HEK293 (cell line): Measurements from ENCODE around the gene SZT2.

Experiments used
- GLIS2 ChIP-seq: fragments of 450-650 bp; formaldehyde crosslinking; IDR thresholded peaks from 2 replicates; pipeline ENCODE4 v1.5.1; 2016; ENCODE audit warnings: missing biosample characterization, missing genetic modification characterization
- HOXC10 ChIP-seq: sonication (generic); formaldehyde crosslinking; IDR thresholded peaks from 2 replicates; pipeline ENCODE4 v1.8.1; 2023; ENCODE audit warnings: mild to moderate bottlenecking, missing genetic modification reagents
- YY1 ChIP-seq: fragments of 450-650 bp; formaldehyde crosslinking; IDR thresholded peaks from 2 replicates; pipeline ENCODE4 v1.5.1; 2018; ENCODE audit warnings: missing biosample characterization, missing genetic modification characterization
- ZBTB21 ChIP-seq: fragments of 450-650 bp; formaldehyde crosslinking; IDR thresholded peaks from 2 replicates; pipeline ENCODE4 v1.5.1; 2017; ENCODE audit warnings: missing biosample characterization, missing genetic modification characterization
- ZFP41 ChIP-seq: fragments of 450-650 bp; formaldehyde crosslinking; IDR thresholded peaks from 2 replicates; pipeline ENCODE4 v1.5.1; 2016; ENCODE audit warnings: missing biosample characterization, missing genetic modification characterization, borderline replicate concordance
- ZNF112 ChIP-seq: fragments of 450-650 bp; formaldehyde crosslinking; IDR thresholded peaks from 2 replicates; pipeline ENCODE4 v1.5.0; 2017; ENCODE audit warnings: missing biosample characterization, missing genetic modification characterization
- ZNF114 ChIP-seq: fragments of 450-650 bp; formaldehyde crosslinking; IDR thresholded peaks from 2 replicates; pipeline ENCODE4 v1.5.0; 2017; ENCODE audit warnings: missing biosample characterization, missing genetic modification characterization
- ZNF132 ChIP-seq: fragments of 450-650 bp; formaldehyde crosslinking; IDR thresholded peaks from 2 replicates; pipeline ENCODE4 v1.5.1; 2017; ENCODE audit warnings: missing biosample characterization, missing genetic modification characterization, borderline replicate concordance
- ZNF140 ChIP-seq: fragments of 450-650 bp; formaldehyde crosslinking; IDR thresholded peaks from 2 replicates; pipeline ENCODE4 v1.5.1; 2016; ENCODE audit warnings: missing biosample characterization, missing genetic modification characterization
- ZNF169 ChIP-seq: fragments of 450-650 bp; formaldehyde crosslinking; IDR thresholded peaks from 2 replicates; pipeline ENCODE4 v1.5.1; 2016; ENCODE audit warnings: missing biosample characterization, missing genetic modification characterization
- ZNF202 ChIP-seq: fragments of 450-650 bp; formaldehyde crosslinking; IDR thresholded peaks from 2 replicates; pipeline ENCODE4 v1.5.1; 2016; ENCODE audit warnings: missing biosample characterization, missing genetic modification characterization, borderline replicate concordance
- ZNF211 ChIP-seq: fragments of 450-650 bp; formaldehyde crosslinking; IDR thresholded peaks from 2 replicates; pipeline ENCODE4 v1.5.1; 2016; ENCODE audit warnings: low read depth, missing biosample characterization, missing genetic modification characterization
- ZNF248 ChIP-seq: fragments of 450-650 bp; formaldehyde crosslinking; IDR thresholded peaks from 2 replicates; pipeline ENCODE4 v1.5.1; 2017; ENCODE audit warnings: missing biosample characterization, missing genetic modification characterization
- ZNF292 ChIP-seq: fragments of 450-650 bp; formaldehyde crosslinking; IDR thresholded peaks from 2 replicates; pipeline ENCODE4 v1.5.1; 2016; ENCODE audit warnings: low read depth, missing biosample characterization, missing genetic modification characterization, borderline replicate concordance
- ZNF341 ChIP-seq: fragments of 450-650 bp; formaldehyde crosslinking; IDR thresholded peaks from 2 replicates; pipeline ENCODE4; 2016; ENCODE audit warnings: low read depth, missing biosample characterization, missing genetic modification characterization
- ZNF426 ChIP-seq: fragments of 450-650 bp; formaldehyde crosslinking; IDR thresholded peaks from 2 replicates; pipeline ENCODE4 v1.5.1; 2017; ENCODE audit warnings: missing biosample characterization, missing genetic modification characterization, mild to moderate bottlenecking, inconsistent platforms, moderate library complexity
- ZNF473 ChIP-seq: fragments of 450-650 bp; formaldehyde crosslinking; IDR thresholded peaks from 2 replicates; pipeline ENCODE4 v1.5.1; 2017; ENCODE audit warnings: missing biosample characterization, missing genetic modification characterization
- ZNF48 ChIP-seq: fragments of 450-650 bp; formaldehyde crosslinking; IDR thresholded peaks from 2 replicates; pipeline ENCODE4 v1.5.1; 2016; ENCODE audit warnings: missing biosample characterization, missing genetic modification characterization
- ZNF558 ChIP-seq: fragments of 450-650 bp; formaldehyde crosslinking; IDR thresholded peaks from 2 replicates; pipeline ENCODE4 v1.5.1; 2016; ENCODE audit warnings: missing biosample characterization, missing genetic modification characterization
- ZNF561 ChIP-seq: fragments of 450-650 bp; IDR thresholded peaks from 2 replicates; pipeline ENCODE4 v1.5.1; 2018; ENCODE audit warnings: missing biosample characterization, missing genetic modification characterization, borderline replicate concordance
- ZNF571 ChIP-seq: fragments of 450-650 bp; formaldehyde crosslinking; IDR thresholded peaks from 2 replicates; pipeline ENCODE4 v1.5.0; 2017; ENCODE audit warnings: missing biosample characterization, missing genetic modification characterization
- ZNF600 ChIP-seq: fragments of 450-650 bp; formaldehyde crosslinking; IDR thresholded peaks from 2 replicates; pipeline ENCODE4 v1.5.1; 2016; ENCODE audit warnings: missing biosample characterization, missing genetic modification characterization
- ZNF777 ChIP-seq: fragments of 450-650 bp; formaldehyde crosslinking; IDR thresholded peaks from 2 replicates; pipeline ENCODE4 v1.5.1; 2017; ENCODE audit warnings: missing biosample characterization, missing genetic modification characterization, borderline replicate concordance
- ZSCAN16 ChIP-seq: fragments of 450-650 bp; formaldehyde crosslinking; IDR thresholded peaks from 2 replicates; pipeline ENCODE4 v1.5.1; 2016; ENCODE audit warnings: missing biosample characterization, missing genetic modification characterization
- TF ChIP-seq, protein P1 (sequence below): fragments of 450-650 bp; formaldehyde crosslinking; IDR thresholded peaks from 2 replicates; pipeline ENCODE4 v1.5.1; 2017; ENCODE audit warnings: missing biosample characterization, missing genetic modification characterization
- TF ChIP-seq, protein P2 (sequence below): fragments of 450-650 bp; formaldehyde crosslinking; IDR thresholded peaks from 2 replicates; pipeline ENCODE4 v1.5.1; 2017; ENCODE audit warnings: missing biosample characterization, mild to moderate bottlenecking, missing genetic modification characterization, moderate library complexity
- TF ChIP-seq, protein P3 (sequence below): fragments of 450-650 bp; formaldehyde crosslinking; IDR thresholded peaks from 2 replicates; pipeline ENCODE4 v1.5.1; 2016; ENCODE audit warnings: missing biosample characterization, missing genetic modification characterization
- TF ChIP-seq, protein P4 (sequence below): fragments of 450-650 bp; formaldehyde crosslinking; conservative IDR thresholded peaks from 2 replicates; pipeline ENCODE4 v1.5.1; 2016; ENCODE audit warnings: low read depth, missing biosample characterization, missing genetic modification characterization
- TF ChIP-seq, protein P5 (sequence below): fragments of 450-650 bp; formaldehyde crosslinking; IDR thresholded peaks from 2 replicates; pipeline ENCODE4 v1.5.1; 2016; ENCODE audit warnings: missing biosample characterization, missing genetic modification characterization

The SZT2 gene

DNA sequence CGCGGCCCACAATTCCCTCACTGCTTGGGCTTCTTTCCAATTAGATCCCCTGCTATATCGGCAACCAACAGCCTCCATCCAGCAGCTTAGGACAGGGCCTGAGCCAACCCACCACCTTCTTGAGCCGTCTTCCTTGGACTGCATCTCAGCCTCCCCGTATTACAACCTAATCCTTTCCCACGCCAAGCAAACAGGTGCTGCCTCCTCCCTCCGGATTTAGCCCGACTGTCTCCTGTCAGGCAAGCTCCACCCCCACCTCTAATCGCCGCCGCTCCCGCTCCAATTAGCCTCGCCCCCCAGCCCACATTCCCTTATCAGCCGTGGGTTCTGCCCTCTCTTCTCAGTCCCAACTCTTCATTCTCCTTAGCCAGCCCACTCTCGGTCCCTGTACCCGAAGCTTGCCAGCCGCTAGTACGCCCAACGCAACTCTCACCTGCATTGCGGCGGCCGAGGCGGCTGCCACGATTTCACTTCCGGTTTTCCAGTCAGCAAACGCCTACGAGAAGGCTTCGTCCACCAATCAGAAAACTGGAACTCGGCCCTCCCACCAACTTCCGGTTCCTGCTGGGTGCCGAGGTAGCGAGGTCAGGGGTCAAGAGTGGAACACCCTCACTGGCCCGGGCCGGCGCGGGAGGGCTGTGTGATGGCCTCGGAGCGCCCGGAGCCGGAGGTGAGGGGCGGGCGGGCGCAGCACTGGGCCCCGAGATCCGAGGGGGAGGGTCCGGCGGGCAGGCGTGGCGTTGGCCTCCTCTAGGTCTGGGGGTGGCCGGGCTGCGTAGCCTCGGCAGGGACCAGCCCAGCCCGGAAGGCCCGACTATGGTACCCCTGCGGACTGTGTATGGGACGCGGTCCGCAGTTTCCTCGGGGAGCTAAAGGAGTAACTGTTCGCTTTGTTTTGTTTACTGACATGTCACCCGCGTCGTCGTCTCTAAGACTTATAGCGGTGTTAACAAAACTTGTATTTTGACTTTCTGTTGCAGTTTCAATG lies at the start of gene SZT2, which contains the start of gene MED8 (continued):
- TF ChIP-seq, protein P1, sequence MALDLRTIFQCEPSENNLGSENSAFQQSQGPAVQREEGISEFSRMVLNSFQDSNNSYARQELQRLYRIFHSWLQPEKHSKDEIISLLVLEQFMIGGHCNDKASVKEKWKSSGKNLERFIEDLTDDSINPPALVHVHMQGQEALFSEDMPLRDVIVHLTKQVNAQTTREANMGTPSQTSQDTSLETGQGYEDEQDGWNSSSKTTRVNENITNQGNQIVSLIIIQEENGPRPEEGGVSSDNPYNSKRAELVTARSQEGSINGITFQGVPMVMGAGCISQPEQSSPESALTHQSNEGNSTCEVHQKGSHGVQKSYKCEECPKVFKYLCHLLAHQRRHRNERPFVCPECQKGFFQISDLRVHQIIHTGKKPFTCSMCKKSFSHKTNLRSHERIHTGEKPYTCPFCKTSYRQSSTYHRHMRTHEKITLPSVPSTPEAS (tag by site-specific recombination), result 0 out of 2 replicates have a peak, but pooled peaks have one; percentile 9
- TF ChIP-seq ZNF140, result no peak
- TF ChIP-seq, protein P2, sequence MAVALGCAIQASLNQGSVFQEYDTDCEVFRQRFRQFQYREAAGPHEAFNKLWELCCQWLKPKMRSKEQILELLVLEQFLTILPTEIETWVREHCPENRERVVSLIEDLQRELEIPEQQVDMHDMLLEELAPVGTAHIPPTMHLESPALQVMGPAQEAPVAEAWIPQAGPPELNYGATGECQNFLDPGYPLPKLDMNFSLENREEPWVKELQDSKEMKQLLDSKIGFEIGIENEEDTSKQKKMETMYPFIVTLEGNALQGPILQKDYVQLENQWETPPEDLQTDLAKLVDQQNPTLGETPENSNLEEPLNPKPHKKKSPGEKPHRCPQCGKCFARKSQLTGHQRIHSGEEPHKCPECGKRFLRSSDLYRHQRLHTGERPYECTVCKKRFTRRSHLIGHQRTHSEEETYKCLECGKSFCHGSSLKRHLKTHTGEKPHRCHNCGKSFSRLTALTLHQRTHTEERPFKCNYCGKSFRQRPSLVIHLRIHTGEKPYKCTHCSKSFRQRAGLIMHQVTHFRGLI (tag by site-specific recombination), result peak; percentile 83
- TF ChIP-seq ZSCAN16, result 0 out of 2 replicates have a peak, but pooled peaks have one; percentile 25
- no peak for TF ChIP-seq ZNF292
- TF ChIP-seq YY1 (tag by site-specific recombination), result no peak
- TF ChIP-seq ZNF777 (tag by site-specific recombination), result no peak
- no peak for TF ChIP-seq HOXC10 (CRISPR knock-in tag)
- no peak for TF ChIP-seq ZNF114
- peak; percentile 60; the same call in 1 of the 2 replicates for TF ChIP-seq ZNF561
- TF ChIP-seq, protein P3, sequence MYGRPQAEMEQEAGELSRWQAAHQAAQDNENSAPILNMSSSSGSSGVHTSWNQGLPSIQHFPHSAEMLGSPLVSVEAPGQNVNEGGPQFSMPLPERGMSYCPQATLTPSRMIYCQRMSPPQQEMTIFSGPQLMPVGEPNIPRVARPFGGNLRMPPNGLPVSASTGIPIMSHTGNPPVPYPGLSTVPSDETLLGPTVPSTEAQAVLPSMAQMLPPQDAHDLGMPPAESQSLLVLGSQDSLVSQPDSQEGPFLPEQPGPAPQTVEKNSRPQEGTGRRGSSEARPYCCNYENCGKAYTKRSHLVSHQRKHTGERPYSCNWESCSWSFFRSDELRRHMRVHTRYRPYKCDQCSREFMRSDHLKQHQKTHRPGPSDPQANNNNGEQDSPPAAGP (tag by site-specific recombination), result 0 out of 2 replicates have a peak, but pooled peaks have one; percentile 39
- TF ChIP-seq ZNF202, result no peak
- no peak for TF ChIP-seq ZNF558 (tag by site-specific recombination)
- TF ChIP-seq ZNF169 (tag by site-specific recombination), result no peak
- no peak for TF ChIP-seq ZNF48 (tag by site-specific recombination)
- peak; percentile 68; the same call in 1 of the 2 replicates for TF ChIP-seq ZNF600
- no peak for TF ChIP-seq ZNF571 (tag by site-specific recombination)
- TF ChIP-seq ZNF248, result no peak
- TF ChIP-seq, protein P4, sequence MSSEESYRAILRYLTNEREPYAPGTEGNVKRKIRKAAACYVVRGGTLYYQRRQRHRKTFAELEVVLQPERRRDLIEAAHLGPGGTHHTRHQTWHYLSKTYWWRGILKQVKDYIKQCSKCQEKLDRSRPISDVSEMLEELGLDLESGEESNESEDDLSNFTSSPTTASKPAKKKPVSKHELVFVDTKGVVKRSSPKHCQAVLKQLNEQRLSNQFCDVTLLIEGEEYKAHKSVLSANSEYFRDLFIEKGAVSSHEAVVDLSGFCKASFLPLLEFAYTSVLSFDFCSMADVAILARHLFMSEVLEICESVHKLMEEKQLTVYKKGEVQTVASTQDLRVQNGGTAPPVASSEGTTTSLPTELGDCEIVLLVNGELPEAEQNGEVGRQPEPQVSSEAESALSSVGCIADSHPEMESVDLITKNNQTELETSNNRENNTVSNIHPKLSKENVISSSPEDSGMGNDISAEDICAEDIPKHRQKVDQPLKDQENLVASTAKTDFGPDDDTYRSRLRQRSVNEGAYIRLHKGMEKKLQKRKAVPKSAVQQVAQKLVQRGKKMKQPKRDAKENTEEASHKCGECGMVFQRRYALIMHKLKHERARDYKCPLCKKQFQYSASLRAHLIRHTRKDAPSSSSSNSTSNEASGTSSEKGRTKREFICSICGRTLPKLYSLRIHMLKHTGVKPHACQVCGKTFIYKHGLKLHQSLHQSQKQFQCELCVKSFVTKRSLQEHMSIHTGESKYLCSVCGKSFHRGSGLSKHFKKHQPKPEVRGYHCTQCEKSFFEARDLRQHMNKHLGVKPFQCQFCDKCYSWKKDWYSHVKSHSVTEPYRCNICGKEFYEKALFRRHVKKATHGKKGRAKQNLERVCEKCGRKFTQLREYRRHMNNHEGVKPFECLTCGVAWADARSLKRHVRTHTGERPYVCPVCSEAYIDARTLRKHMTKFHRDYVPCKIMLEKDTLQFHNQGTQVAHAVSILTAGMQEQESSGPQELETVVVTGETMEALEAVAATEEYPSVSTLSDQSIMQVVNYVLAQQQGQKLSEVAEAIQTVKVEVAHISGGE (tag by site-specific recombination), result peak; percentile 90
- TF ChIP-seq, protein P5, sequence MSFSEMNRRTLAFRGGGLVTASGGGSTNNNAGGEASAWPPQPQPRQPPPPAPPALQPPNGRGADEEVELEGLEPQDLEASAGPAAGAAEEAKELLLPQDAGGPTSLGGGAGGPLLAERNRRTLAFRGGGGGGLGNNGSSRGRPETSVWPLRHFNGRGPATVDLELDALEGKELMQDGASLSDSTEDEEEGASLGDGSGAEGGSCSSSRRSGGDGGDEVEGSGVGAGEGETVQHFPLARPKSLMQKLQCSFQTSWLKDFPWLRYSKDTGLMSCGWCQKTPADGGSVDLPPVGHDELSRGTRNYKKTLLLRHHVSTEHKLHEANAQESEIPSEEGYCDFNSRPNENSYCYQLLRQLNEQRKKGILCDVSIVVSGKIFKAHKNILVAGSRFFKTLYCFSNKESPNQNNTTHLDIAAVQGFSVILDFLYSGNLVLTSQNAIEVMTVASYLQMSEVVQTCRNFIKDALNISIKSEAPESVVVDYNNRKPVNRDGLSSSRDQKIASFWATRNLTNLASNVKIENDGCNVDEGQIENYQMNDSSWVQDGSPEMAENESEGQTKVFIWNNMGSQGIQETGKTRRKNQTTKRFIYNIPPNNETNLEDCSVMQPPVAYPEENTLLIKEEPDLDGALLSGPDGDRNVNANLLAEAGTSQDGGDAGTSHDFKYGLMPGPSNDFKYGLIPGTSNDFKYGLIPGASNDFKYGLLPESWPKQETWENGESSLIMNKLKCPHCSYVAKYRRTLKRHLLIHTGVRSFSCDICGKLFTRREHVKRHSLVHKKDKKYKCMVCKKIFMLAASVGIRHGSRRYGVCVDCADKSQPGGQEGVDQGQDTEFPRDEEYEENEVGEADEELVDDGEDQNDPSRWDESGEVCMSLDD, result peak; percentile 21; the same call in 1 of the 2 replicates
- peak; percentile 88 for TF ChIP-seq GLIS2 (tag by site-specific recombination)
- TF ChIP-seq ZNF473 (tag by site-specific recombination), result no peak
- TF ChIP-seq ZNF211 (tag by site-specific recombination), result no peak
- no peak for TF ChIP-seq ZNF426 (tag by site-specific recombination)
- no peak; the same call in 1 of the 2 replicates for TF ChIP-seq ZFP41 (tag by site-specific recombination)
- peak; percentile 57 for TF ChIP-seq ZBTB21 (tag by site-specific recombination)
- no peak for TF ChIP-seq ZNF132 (tag by site-specific recombination)
- TF ChIP-seq ZNF341 (tag by site-specific recombination), result peak; percentile 97
- no peak for TF ChIP-seq ZNF112 (tag by site-specific recombination)
